WI38 (cell line): ENCODE measurements around the gene GRIN2D.

Experiments
- H3K4me3 ChIP-seq: 2 replicates; pipeline ENCODE4 v1.5.1; 2011; ENCODE audit warnings: low read depth, mild to moderate bottlenecking, control low read depth, low read length
- TF ChIP-seq, protein P1 (sequence below): IDR thresholded peaks from 2 replicates; pipeline ENCODE4 v1.5.1; 2012; ENCODE audit warnings: low read depth, mild to moderate bottlenecking, control low read depth, low read length

Gene GRIN2D

DNA sequence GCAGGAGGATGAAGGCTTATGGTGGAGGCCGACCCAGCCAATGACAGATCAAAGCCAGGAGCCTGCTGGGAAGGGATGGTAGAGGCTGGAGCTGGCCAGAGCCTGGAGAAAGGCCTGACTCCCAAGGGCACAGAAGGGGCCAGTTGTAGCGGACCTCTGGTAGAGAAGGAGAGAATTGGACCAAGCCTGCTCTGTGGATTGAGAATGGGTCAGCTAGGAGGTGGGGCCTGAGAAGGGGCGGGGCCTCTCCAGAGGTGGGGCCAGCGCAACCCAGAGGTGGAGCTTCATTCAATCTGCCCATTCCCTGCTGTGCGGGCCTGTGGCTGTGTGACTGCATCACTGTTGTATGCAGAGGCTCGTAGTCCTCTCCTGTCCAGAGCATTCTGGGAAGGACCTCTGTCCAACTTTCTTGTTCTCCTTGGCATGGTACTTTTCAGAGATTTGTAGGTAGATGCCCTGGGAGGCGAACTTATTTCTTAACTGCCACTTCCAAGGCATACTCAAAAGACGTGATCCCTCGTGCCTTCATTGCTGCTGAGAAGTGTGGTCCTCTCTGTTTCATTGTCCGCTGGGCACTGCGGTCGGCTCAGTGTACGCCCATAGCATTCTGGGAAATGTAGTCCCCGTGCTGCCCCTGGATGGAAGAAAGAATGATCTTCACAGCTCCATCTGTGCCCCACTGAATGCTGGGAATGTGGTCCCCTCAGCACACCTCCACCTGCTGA is 6.7 kb downstream of the GRIN2D start:
- no peak overlapping the region for H3K4me3 ChIP-seq
- TF ChIP-seq, protein P1, sequence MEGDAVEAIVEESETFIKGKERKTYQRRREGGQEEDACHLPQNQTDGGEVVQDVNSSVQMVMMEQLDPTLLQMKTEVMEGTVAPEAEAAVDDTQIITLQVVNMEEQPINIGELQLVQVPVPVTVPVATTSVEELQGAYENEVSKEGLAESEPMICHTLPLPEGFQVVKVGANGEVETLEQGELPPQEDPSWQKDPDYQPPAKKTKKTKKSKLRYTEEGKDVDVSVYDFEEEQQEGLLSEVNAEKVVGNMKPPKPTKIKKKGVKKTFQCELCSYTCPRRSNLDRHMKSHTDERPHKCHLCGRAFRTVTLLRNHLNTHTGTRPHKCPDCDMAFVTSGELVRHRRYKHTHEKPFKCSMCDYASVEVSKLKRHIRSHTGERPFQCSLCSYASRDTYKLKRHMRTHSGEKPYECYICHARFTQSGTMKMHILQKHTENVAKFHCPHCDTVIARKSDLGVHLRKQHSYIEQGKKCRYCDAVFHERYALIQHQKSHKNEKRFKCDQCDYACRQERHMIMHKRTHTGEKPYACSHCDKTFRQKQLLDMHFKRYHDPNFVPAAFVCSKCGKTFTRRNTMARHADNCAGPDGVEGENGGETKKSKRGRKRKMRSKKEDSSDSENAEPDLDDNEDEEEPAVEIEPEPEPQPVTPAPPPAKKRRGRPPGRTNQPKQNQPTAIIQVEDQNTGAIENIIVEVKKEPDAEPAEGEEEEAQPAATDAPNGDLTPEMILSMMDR: no peak

DNA sequence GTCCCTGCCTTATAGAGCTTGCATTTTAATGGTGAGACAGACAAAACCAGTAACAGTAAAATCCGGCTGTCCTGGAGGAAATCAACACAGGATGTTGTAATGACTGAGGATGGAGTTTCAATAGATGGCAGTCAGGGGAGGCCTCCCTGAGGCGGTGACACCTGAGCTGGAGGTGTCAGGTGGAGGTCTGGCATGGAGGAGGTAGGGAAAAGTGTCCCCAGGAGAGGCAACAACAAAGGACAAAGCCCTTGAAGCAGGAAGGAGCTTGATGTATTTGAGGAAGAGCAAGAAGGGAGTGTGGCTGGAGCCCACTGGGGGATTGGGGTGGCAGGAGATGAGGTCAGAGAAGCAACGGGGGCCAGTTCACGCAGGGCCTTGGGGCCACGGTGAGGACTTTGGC is 7.8 kb downstream of the GRIN2D start:
- no peak overlapping the region for H3K4me3 ChIP-seq
- TF ChIP-seq, protein P1: no peak

DNA sequence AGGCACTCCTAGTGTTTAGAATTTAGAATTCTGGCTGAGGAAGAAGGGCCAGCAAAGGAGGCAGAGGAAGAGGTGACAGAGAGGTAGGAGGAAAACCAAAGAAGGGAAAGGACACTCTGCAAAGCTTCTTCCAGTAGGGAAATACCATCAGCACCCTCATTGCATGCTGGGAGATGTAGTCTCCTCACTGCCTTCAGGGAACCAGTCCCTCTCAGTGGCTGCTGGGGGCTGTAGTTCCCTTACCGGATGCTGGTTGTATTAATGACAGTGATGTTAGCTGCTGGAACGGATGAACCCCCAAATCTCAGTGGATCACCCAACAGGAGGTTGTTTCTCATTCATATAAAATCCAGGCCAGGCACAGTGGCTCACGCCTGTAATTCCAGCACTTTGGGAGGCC is 10.1 kb downstream of the GRIN2D start:
- TF ChIP-seq, protein P1: no peak
- H3K4me3 ChIP-seq: no peak overlapping the region

DNA sequence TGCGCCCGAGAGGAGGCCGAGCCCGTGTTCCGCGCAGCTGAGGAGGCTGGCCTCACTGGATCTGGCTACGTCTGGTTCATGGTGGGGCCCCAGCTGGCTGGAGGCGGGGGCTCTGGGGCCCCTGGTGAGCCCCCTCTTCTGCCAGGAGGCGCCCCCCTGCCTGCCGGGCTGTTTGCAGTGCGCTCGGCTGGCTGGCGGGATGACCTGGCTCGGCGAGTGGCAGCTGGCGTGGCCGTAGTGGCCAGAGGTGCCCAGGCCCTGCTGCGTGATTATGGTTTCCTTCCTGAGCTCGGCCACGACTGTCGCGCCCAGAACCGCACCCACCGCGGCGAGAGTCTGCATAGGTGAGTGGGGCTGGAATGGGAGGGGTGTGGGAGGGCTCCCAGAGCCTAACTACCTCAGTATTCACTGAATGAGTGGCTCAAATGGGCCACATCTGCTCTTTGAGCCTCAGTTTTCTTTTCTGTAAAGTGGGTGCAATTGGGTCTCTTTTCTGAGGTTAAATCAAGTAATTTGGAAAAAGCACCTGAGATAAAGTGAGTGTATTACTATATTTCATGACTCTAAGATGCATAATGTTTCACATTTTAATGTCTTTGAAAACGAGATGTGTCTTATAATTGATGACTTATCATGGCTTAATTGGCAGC is 11.7 kb downstream of the GRIN2D start:
- H3K4me3 ChIP-seq: no peak overlapping the region
- TF ChIP-seq, protein P1: no peak

DNA sequence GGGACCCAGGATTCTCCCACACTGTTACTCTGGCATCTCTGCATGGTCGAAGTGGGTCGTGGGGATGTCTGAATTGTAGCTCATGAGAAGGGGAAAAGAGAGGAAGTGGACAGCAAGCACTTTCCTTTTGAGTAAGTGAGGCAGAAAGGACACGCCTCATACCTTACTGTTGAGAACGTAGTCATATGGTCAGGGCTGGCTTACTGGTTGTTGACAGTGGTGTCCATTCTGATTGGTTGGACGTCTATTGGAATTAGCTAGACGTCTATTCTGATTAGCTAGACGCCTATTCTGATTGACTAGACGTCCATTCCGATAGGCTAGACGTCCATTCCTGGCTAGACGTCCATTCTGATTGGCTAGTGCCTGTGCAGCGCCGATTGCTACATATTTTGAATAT is 12.4 kb downstream of the GRIN2D start:
- H3K4me3 ChIP-seq: no peak overlapping the region
- TF ChIP-seq, protein P1: no peak

DNA sequence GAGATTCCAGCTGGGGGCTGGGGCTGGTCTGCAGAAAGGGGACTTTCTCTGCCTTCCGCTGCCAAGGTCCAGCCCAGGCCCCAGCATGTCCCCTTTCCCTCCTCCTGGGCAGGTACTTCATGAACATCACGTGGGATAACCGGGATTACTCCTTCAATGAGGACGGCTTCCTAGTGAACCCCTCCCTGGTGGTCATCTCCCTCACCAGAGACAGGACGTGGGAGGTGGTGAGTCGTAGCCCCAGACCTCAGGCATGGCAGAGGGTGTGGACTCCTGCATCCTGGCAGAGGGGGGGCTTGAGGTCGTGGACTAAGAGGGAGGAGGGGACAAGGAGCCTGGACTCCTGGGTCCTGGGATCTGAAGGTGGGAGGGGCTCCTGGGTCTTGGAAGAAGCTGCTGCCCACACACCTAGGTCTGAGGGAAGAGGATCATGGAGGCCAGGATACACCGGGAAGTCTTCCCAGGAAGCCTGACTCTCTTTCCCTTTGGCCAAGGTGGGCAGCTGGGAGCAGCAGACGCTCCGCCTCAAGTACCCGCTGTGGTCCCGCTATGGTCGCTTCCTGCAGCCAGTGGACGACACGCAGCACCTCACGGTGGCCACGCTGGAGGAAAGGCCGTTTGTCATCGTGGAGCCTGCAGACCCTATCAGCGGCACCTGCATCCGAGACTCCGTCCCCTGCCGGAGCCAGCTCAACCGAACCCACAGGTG is 20.6 kb downstream of the GRIN2D start:
- TF ChIP-seq, protein P1: no peak
- H3K4me3 ChIP-seq: no peak overlapping the region

DNA sequence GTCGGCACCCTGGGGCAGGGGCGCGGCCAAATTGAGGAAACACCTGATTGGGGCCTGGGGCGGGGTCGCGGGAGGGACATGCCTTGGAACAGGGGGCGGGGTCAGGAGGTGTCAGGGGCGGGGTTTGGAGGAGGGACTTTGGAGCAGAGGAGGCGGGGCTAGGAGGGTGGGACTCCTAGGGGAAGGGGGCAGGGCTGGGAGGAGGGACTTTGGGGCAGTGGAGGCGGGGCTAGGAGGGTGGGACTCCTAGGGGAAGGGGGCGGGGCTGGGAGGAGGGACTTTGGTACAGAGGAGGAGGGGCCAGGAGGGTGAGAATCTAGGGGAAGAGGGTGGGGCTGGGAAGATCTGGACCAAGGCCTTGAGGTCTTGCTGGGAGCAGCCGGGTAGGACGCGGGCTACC is 21.9 kb downstream of the GRIN2D start:
- H3K4me3 ChIP-seq: no peak overlapping the region
- TF ChIP-seq, protein P1: no peak
